ENCODE results near the gene PHLDB2. TPM values are rescaled to one million over a fixed set of nuclear protein-coding genes. Genes with fewer than 3 reads are reported as not detected.

The PHLDB2 gene
- total RNA-seq, 1 experiment from 2014 or later, result 143 TPM

- no peaks in the 10 kb centered on the region for H3K9me3 ChIP-seq (ENCODE audit: control insufficient read depth in 1 of 2, insufficient read depth in 1 of 2, low read depth in 1 of 2, low read length in 2 of 2)
- H3K9me2 ChIP-seq (ENCODE audit: insufficient read depth), result no peaks in the 10 kb centered on the region
- DNase-seq (ENCODE audit: low read depth, low spot score) (no peak), ATAC-seq (no peak)
- CTCF ChIA-PET, result interaction anchor here (1.1 to 5.6 kb wide), 2 partner anchors 11 to 13 kb away, joined by 4 to 33 read pairs; no protein-coding TSS in a partner anchor
- TF ChIP-seq REST (IDR thresholded peaks at IDR 0.05; ENCODE audit: low read depth) (no peak), CTCF (IDR thresholded peaks at IDR 0.05 in 2 of 3, conservative IDR thresholded peaks at IDR 0.05 in 1 of 3; ENCODE audit: borderline replicate concordance in 1 of 3, insufficient read depth in 1 of 3, low read depth in 2 of 3, low read length in 2 of 3) (no peak), SIN3A (IDR thresholded peaks at IDR 0.05; ENCODE audit: low read depth) (no peak), EZH2phosphoT487 (IDR thresholded peaks at IDR 0.05; ENCODE audit: borderline replicate concordance) (no peak), POLR2AphosphoS5 (IDR thresholded peaks at IDR 0.05; ENCODE audit: low read depth, low read length) (no peak), ZBTB33 (IDR thresholded peaks at IDR 0.05; ENCODE audit: extremely low read depth, insufficient replicate concordance, low read length) (no peak), RAD21 (IDR thresholded peaks at IDR 0.05; ENCODE audit: low read depth) (no peak)
- TF ChIP-seq, protein P1, sequence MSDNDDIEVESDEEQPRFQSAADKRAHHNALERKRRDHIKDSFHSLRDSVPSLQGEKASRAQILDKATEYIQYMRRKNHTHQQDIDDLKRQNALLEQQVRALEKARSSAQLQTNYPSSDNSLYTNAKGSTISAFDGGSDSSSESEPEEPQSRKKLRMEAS (IDR thresholded peaks at IDR 0.05), result no peak
- RAD21 ChIA-PET (ENCODE audit: low non-redundant PET in 1 of 2, low total read pairs in 2 of 2, uncharacterized antibody in 2 of 2, unreplicated experiment in 2 of 2), result no interaction called here
- POLR2A ChIA-PET, result interaction anchor here (1.5 kb wide), 1 partner anchor 13 kb away, joined by 5 read pairs; no protein-coding TSS in a partner anchor
- no peaks in the 10 kb centered on the region for H4K20me1 ChIP-seq (ENCODE audit: insufficient read depth)
- BruUV-seq (replicated peaks), result no TSS peak
- no peaks in the 10 kb centered on the region for H3K79me2 ChIP-seq (ENCODE audit: insufficient read depth, low read length)
- H3K36me3 ChIP-seq (ENCODE audit: control insufficient read depth in 1 of 2, insufficient read depth in 2 of 2, low read length in 2 of 2), result no peaks in the 10 kb centered on the region
- H2AFZ ChIP-seq (ENCODE audit: low read depth, low read length, poor library complexity, severe bottlenecking), result no peak overlapping the region
- H3K9ac ChIP-seq (ENCODE audit: low read length), result no peak overlapping the region
- H3K27ac ChIP-seq (ENCODE audit: low read depth, low read length), result no peak overlapping the region
- H3K27me3 ChIP-seq (ENCODE audit: insufficient read depth, low read length), result no peaks in the 10 kb centered on the region
- peaks cover 2 to 40% of the 10 kb centered on the region in 2 experiments; a peak in 3 of 4 replicates for H3K4me1 ChIP-seq (ENCODE audit: control insufficient read depth in 1 of 2, insufficient read depth in 2 of 2, low read length in 2 of 2)
- H3K4me3 ChIP-seq (replicated peaks in 1 of 2; ENCODE audit: low read depth in 1 of 2, low read length in 2 of 2), result no peak overlapping the region
- intact Hi-C loops (cut with micrococcal nuclease), result no loop called here
- no peak overlapping the region for H3K4me2 ChIP-seq (ENCODE audit: low read length)
Observed at GRCh38 chr3:112000367-112000771, 141.3 kb downstream of the PHLDB2 start.
